Ishikawa (cell line): ENCODE measurements around the gene ZNF322.

ENCODE experiments used
- CEBPB ChIP-seq: IDR thresholded peaks from 2 replicates; pipeline ENCODE4 v1.6.1; 2012
- CREB1 ChIP-seq: IDR thresholded peaks from 2 replicates; pipeline ENCODE4 v1.6.1; 2012; ENCODE audit warnings: low read depth
- EGR1 ChIP-seq: IDR thresholded peaks from 2 replicates; pipeline ENCODE4 v1.6.1; 2012
- EP300 ChIP-seq: IDR thresholded peaks from 2 replicates; pipeline ENCODE4 v1.6.1; 2012; ENCODE audit warnings: borderline replicate concordance
- FOXM1 ChIP-seq: IDR thresholded peaks from 2 replicates; pipeline ENCODE4 v1.6.1; 2012; ENCODE audit warnings: low read depth, borderline replicate concordance
- NFIC ChIP-seq: IDR thresholded peaks from 2 replicates; pipeline ENCODE4 v1.6.1; 2012
- RAD21 ChIP-seq: IDR thresholded peaks from 2 replicates; pipeline ENCODE4 v1.6.1; 2012; ENCODE audit warnings: low read depth
- REST ChIP-seq: IDR thresholded peaks from 2 replicates; pipeline ENCODE4 v1.6.1; 2012; ENCODE audit warnings: low read depth, mild to moderate bottlenecking
- TAF1 ChIP-seq: IDR thresholded peaks from 2 replicates; pipeline ENCODE4 v1.6.1; 2012; ENCODE audit warnings: low read depth, mild to moderate bottlenecking
- TCF12 ChIP-seq: IDR thresholded peaks from 2 replicates; pipeline ENCODE4 v1.6.1; 2012; ENCODE audit warnings: low read depth
- TEAD4 ChIP-seq: IDR thresholded peaks from 2 replicates; pipeline ENCODE4 v1.6.1; 2012
- USF1 ChIP-seq: IDR thresholded peaks from 2 replicates; pipeline ENCODE4 v1.6.1; 2012
- YY1 ChIP-seq: IDR thresholded peaks from 2 replicates; pipeline ENCODE4 v1.6.1; 2012; ENCODE audit warnings: low read depth
- ZBTB7A ChIP-seq: IDR thresholded peaks from 2 replicates; pipeline ENCODE4 v1.6.1; 2012; ENCODE audit warnings: low read depth
- TF ChIP-seq, protein P1 (sequence below): IDR thresholded peaks from 2 replicates; pipeline ENCODE4 v1.6.1; 2012

Gene ZNF322

DNA sequence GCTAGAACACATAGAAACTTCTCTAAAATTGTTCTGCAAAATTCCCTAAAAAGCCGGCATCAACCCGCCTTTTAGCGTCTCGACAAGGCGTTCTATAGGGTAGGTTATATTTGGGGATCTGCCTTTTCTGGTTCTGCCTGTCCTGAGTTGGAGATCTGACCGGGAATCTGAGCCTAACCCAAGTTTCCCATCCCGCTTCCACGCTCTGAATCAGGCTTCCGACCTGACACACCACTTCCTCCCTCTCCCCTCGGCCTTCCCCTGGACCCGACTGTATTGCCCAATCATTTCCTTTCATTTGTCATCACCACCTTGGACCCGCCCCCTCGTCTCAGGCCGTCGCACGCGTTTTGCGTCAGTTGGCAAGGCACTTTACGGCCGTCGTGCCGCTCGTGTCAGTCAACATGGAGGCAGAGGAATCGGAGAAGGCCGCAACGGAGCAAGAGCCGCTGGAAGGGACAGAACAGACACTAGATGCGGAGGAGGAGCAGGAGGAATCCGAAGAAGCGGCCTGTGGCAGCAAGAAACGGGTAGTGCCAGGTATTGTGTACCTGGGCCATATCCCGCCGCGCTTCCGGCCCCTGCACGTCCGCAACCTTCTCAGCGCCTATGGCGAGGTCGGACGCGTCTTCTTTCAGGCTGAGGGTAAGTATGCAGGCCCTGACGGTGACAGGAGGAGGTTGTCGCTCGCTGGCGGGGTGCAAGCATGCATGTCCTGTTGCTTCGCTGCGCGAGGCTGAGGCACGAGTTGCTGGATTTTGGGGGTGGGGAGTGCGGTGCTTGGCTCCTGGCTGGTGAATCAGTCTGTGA is 62.8 kb downstream of the ZNF322 start, which contains the start of gene ABT1:
ABT1 (plus strand) TSS at position 375 of the 810 bp plus-strand sequence; CDS start at position 405, 30 bp downstream.
- TF ChIP-seq EGR1 (0 out of 2 replicates have a peak, but pooled peaks have one; percentile 43), CREB1 (peak; percentile 98), YY1 (peak; percentile 94), ZBTB7A (no peak), TEAD4 (no peak), TCF12 (peak; percentile 75), TAF1 (peak; percentile 90), FOXM1 (no peak), CEBPB (peak; percentile 97), USF1 (no peak; the same call in 1 of the 2 replicates), REST (no peak), RAD21 (no peak), EP300 (no peak; the same call in 1 of the 2 replicates), NFIC (peak; percentile 34; the same call in 1 of the 2 replicates)
- TF ChIP-seq, protein P1, sequence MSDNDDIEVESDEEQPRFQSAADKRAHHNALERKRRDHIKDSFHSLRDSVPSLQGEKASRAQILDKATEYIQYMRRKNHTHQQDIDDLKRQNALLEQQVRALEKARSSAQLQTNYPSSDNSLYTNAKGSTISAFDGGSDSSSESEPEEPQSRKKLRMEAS: peak; percentile 88

GRCh38 chr6:26595669-26596269 is 63.8 kb downstream of the ZNF322 start:
- TF ChIP-seq CREB1: no peak
- TF ChIP-seq, protein P1: no peak
- TF ChIP-seq USF1: no peak
- TF ChIP-seq EP300: no peak
- TF ChIP-seq FOXM1: 0 out of 2 replicates have a peak, but pooled peaks have one; percentile 5
- TF ChIP-seq EGR1: no peak
- TF ChIP-seq NFIC: no peak
- TF ChIP-seq ZBTB7A: peak; percentile 93
- TF ChIP-seq TAF1: no peak
- TF ChIP-seq TCF12: no peak; the same call in 1 of the 2 replicates
- no peak for TF ChIP-seq TEAD4
- 0 out of 2 replicates have a peak, but pooled peaks have one; percentile 25 for TF ChIP-seq YY1
- no peak for TF ChIP-seq REST
- no peak for TF ChIP-seq CEBPB
- TF ChIP-seq RAD21: peak; percentile 67

- TF ChIP-seq TEAD4: peak; percentile 24; the same call in 1 of the 2 replicates
- TF ChIP-seq EP300: no peak
These were observed 64.6 kb downstream of the ZNF322 start for GRCh38 chr6:26594730-26595632.

DNA sequence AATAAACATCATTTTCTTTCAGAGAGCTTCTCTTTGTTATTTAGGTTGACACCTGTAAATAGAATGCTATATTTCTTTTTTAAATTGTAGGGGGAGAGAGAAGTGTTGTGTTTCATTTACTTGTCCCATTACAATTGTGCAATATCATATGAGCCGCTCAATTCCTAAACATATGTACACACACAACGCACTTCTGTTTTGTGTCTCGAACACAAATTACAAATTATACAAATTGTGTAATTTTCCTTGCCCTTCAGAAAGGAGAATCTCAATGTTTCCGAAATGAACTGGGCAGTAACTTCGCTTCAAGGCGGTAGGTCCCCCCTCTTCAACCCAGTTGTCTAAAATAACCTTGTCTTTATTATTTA is 65.4 kb downstream of the ZNF322 start:
- no peak for TF ChIP-seq TAF1
- TF ChIP-seq TEAD4: no peak
- no peak for TF ChIP-seq RAD21
- TF ChIP-seq NFIC: no peak
- TF ChIP-seq REST: no peak
- TF ChIP-seq EGR1: no peak
- no peak for TF ChIP-seq FOXM1
- TF ChIP-seq ZBTB7A: no peak
